ENCODE measurements around the gene KIRREL1.

Gene KIRREL1

GRCh38 chr1:157960773-157961172, 32.7 kb upstream of the KIRREL1 start:
- no peaks in the 10 kb centered on the region for H3K36me3 ChIP-seq (ENCODE audit: insufficient read depth, low read length)
- no peak overlapping the region for H3K27ac ChIP-seq (ENCODE audit: low read depth, low read length)
- no peaks in the 10 kb centered on the region for H3K9me3 ChIP-seq (ENCODE audit: insufficient read depth, low read depth, low read length)
- H3K9ac ChIP-seq (ENCODE audit: low read depth, low read length), result no peak overlapping the region
- H3K27me3 ChIP-seq (ENCODE audit: insufficient read depth, low read length), result no peaks in the 10 kb centered on the region
- no peaks in the 10 kb centered on the region for H3K4me1 ChIP-seq (ENCODE audit: insufficient read depth, low read length)
- H3K4me3 ChIP-seq (ENCODE audit: low read length), result no peak overlapping the region
- 77% methylated on average over 2 of the region's 2 CpGs for WGBS

- WGBS, result 82% methylated on average over 10 of the region's 11 CpGs
- Histone ChIP-seq H3K36me3 (ENCODE audit: insufficient read depth, low read length) (no peaks in the 10 kb centered on the region), H3K9me3 (ENCODE audit: insufficient read depth, low read depth, low read length) (no peaks in the 10 kb centered on the region), H3K4me3 (ENCODE audit: low read length) (no peak overlapping the region), H3K4me1 (ENCODE audit: insufficient read depth, low read length) (no peaks in the 10 kb centered on the region), H3K27ac (ENCODE audit: low read depth, low read length) (no peak overlapping the region), H3K9ac (ENCODE audit: low read depth, low read length) (no peak overlapping the region), H3K27me3 (ENCODE audit: insufficient read depth, low read length) (no peaks in the 10 kb centered on the region)
These were observed 31.4 kb upstream of the KIRREL1 start for GRCh38 chr1:157961805-157962762.

- Histone ChIP-seq H3K27me3 (ENCODE audit: insufficient read depth, low read length) (no peaks in the 10 kb centered on the region), H3K4me1 (ENCODE audit: insufficient read depth, low read length) (no peaks in the 10 kb centered on the region), H3K27ac (ENCODE audit: low read depth, low read length) (no peak overlapping the region), H3K36me3 (ENCODE audit: insufficient read depth, low read length) (no peaks in the 10 kb centered on the region), H3K4me3 (ENCODE audit: low read length) (no peak overlapping the region), H3K9ac (ENCODE audit: low read depth, low read length) (no peak overlapping the region), H3K9me3 (ENCODE audit: insufficient read depth, low read depth, low read length) (no peaks in the 10 kb centered on the region)
- WGBS, result 32% methylated on average over 4 of the region's 5 CpGs
These were observed 29.7 kb upstream of the KIRREL1 start for GRCh38 chr1:157963713-157964112.

GRCh38 chr1:157965584-157965983, 27.9 kb upstream of the KIRREL1 start:
- Histone ChIP-seq H3K4me3 (ENCODE audit: low read length) (no peak overlapping the region), H3K4me1 (ENCODE audit: insufficient read depth, low read length) (no peaks in the 10 kb centered on the region), H3K27me3 (ENCODE audit: insufficient read depth, low read length) (no peaks in the 10 kb centered on the region), H3K36me3 (ENCODE audit: insufficient read depth, low read length) (no peaks in the 10 kb centered on the region), H3K9me3 (ENCODE audit: insufficient read depth, low read depth, low read length) (no peaks in the 10 kb centered on the region), H3K9ac (ENCODE audit: low read depth, low read length) (no peak overlapping the region), H3K27ac (ENCODE audit: low read depth, low read length) (no peak overlapping the region)
- 73% methylated on average over 8 of the region's 8 CpGs for WGBS

- no peaks in the 10 kb centered on the region for H3K36me3 ChIP-seq (ENCODE audit: insufficient read depth, low read length)
- no peaks in the 10 kb centered on the region for H3K27me3 ChIP-seq (ENCODE audit: insufficient read depth, low read length)
- H3K9ac ChIP-seq (ENCODE audit: low read depth, low read length), result no peak overlapping the region
- 80% methylated on average over 7 of the region's 9 CpGs for WGBS
- no peaks in the 10 kb centered on the region for H3K4me1 ChIP-seq (ENCODE audit: insufficient read depth, low read length)
- H3K27ac ChIP-seq (ENCODE audit: low read depth, low read length), result no peak overlapping the region
- H3K4me3 ChIP-seq (ENCODE audit: low read length), result no peak overlapping the region
- peaks cover 3% of the 10 kb centered on the region; the same call in 1 of the 2 replicates for H3K9me3 ChIP-seq (ENCODE audit: insufficient read depth, low read depth, low read length)
These were observed 27.4 kb upstream of the KIRREL1 start for GRCh38 chr1:157966031-157966537.

- Histone ChIP-seq H3K4me1 (ENCODE audit: insufficient read depth, low read length) (no peaks in the 10 kb centered on the region), H3K36me3 (ENCODE audit: insufficient read depth, low read length) (no peaks in the 10 kb centered on the region), H3K9me3 (ENCODE audit: insufficient read depth, low read depth, low read length) (peaks cover 14% of the 10 kb centered on the region), H3K27me3 (ENCODE audit: insufficient read depth, low read length) (no peaks in the 10 kb centered on the region), H3K27ac (ENCODE audit: low read depth, low read length) (no peak overlapping the region), H3K4me3 (ENCODE audit: low read length) (no peak overlapping the region), H3K9ac (ENCODE audit: low read depth, low read length) (no peak overlapping the region)
These were observed 26.2 kb upstream of the KIRREL1 start for GRCh38 chr1:157967205-157967604.

- Histone ChIP-seq H3K27me3 (ENCODE audit: insufficient read depth, low read length) (no peaks in the 10 kb centered on the region), H3K4me1 (ENCODE audit: insufficient read depth, low read length) (no peaks in the 10 kb centered on the region), H3K27ac (ENCODE audit: low read depth, low read length) (no peak overlapping the region), H3K4me3 (ENCODE audit: low read length) (no peak overlapping the region), H3K9ac (ENCODE audit: low read depth, low read length) (no peak overlapping the region), H3K36me3 (ENCODE audit: insufficient read depth, low read length) (no peaks in the 10 kb centered on the region), H3K9me3 (ENCODE audit: insufficient read depth, low read depth, low read length) (peaks cover 19% of the 10 kb centered on the region)
- 77% methylated on average over 7 of the region's 7 CpGs for WGBS
These were observed 24.9 kb upstream of the KIRREL1 start for GRCh38 chr1:157968508-157968907.

GRCh38 chr1:157968946-157969345, 24.5 kb upstream of the KIRREL1 start:
- Histone ChIP-seq H3K27me3 (ENCODE audit: insufficient read depth, low read length) (no peaks in the 10 kb centered on the region), H3K9me3 (ENCODE audit: insufficient read depth, low read depth, low read length) (peaks cover 19% of the 10 kb centered on the region), H3K4me1 (ENCODE audit: insufficient read depth, low read length) (no peaks in the 10 kb centered on the region), H3K9ac (ENCODE audit: low read depth, low read length) (no peak overlapping the region), H3K36me3 (ENCODE audit: insufficient read depth, low read length) (no peaks in the 10 kb centered on the region), H3K4me3 (ENCODE audit: low read length) (no peak overlapping the region), H3K27ac (ENCODE audit: low read depth, low read length) (no peak overlapping the region)
- 92% methylated on average over 2 of the region's 2 CpGs for WGBS

GRCh38 chr1:157969697-157970485, 23.6 kb upstream of the KIRREL1 start:
- H3K27me3 ChIP-seq (ENCODE audit: insufficient read depth, low read length), result no peaks in the 10 kb centered on the region
- H3K4me1 ChIP-seq (ENCODE audit: insufficient read depth, low read length), result no peaks in the 10 kb centered on the region
- 97% methylated on average over 2 of the region's 3 CpGs for WGBS
- H3K9me3 ChIP-seq (ENCODE audit: insufficient read depth, low read depth, low read length), result peaks cover 19% of the 10 kb centered on the region
- H3K27ac ChIP-seq (ENCODE audit: low read depth, low read length), result no peak overlapping the region
- H3K4me3 ChIP-seq (ENCODE audit: low read length), result no peak overlapping the region
- no peaks in the 10 kb centered on the region for H3K36me3 ChIP-seq (ENCODE audit: insufficient read depth, low read length)
- H3K9ac ChIP-seq (ENCODE audit: low read depth, low read length), result no peak overlapping the region

GRCh38 chr1:157971769-157972168, 21.7 kb upstream of the KIRREL1 start:
- Histone ChIP-seq H3K36me3 (ENCODE audit: insufficient read depth, low read length) (no peaks in the 10 kb centered on the region), H3K9ac (ENCODE audit: low read depth, low read length) (no peak overlapping the region), H3K4me1 (ENCODE audit: insufficient read depth, low read length) (peaks cover 6% of the 10 kb centered on the region; the same call in 1 of the 2 replicates), H3K27ac (ENCODE audit: low read depth, low read length) (no peak overlapping the region), H3K4me3 (ENCODE audit: low read length) (no peak overlapping the region), H3K9me3 (ENCODE audit: insufficient read depth, low read depth, low read length) (peaks cover 19% of the 10 kb centered on the region), H3K27me3 (ENCODE audit: insufficient read depth, low read length) (no peaks in the 10 kb centered on the region)

Data from HUES64 (cell line).